ENCODE measurements around the gene TMX1. TPM values are rescaled to one million over a fixed set of nuclear protein-coding genes. Genes with fewer than 3 reads are reported as not detected.

Gene TMX1
- total RNA-seq, 3 donors from 2014 or later: 29.9 to 31.9 (median 30.1) TPM

DNA sequence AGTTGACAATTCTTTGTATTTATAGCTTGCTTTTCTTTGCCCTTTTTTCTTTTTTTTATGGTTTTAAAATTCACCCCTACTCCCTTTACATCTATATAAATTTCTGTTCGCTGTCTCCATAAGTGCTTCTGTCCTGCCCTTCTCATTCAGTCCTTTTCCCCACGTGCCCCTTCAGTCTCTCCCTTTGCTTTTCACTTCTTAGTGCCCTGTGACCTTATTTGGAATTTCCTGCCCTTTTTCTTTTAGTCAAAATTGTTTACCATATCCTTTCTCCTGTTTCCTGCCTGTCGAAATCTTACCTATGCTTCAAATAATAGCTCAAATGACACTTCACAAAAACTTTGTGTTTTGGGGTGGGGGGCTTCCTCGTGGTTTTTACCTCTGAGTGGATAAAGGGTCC, 6.0 kb downstream of the TMX1 start:
- H3K4me1 ChIP-seq (ENCODE audit: low read depth): peaks cover 3% of the 10 kb centered on the region
- no peak overlapping the region for H3K4me3 ChIP-seq
- TF ChIP-seq, protein P1, sequence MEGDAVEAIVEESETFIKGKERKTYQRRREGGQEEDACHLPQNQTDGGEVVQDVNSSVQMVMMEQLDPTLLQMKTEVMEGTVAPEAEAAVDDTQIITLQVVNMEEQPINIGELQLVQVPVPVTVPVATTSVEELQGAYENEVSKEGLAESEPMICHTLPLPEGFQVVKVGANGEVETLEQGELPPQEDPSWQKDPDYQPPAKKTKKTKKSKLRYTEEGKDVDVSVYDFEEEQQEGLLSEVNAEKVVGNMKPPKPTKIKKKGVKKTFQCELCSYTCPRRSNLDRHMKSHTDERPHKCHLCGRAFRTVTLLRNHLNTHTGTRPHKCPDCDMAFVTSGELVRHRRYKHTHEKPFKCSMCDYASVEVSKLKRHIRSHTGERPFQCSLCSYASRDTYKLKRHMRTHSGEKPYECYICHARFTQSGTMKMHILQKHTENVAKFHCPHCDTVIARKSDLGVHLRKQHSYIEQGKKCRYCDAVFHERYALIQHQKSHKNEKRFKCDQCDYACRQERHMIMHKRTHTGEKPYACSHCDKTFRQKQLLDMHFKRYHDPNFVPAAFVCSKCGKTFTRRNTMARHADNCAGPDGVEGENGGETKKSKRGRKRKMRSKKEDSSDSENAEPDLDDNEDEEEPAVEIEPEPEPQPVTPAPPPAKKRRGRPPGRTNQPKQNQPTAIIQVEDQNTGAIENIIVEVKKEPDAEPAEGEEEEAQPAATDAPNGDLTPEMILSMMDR (IDR thresholded peaks at IDR 0.05): no peak
- H3K36me3 ChIP-seq (ENCODE audit: low read depth): no peaks in the 10 kb centered on the region
- no peak for ATAC-seq
- no peaks in the 10 kb centered on the region for H3K9me3 ChIP-seq
- intact Hi-C loops (cut with DNase I, micrococcal nuclease): no loop called here
- DNase-seq: no peak

DNA sequence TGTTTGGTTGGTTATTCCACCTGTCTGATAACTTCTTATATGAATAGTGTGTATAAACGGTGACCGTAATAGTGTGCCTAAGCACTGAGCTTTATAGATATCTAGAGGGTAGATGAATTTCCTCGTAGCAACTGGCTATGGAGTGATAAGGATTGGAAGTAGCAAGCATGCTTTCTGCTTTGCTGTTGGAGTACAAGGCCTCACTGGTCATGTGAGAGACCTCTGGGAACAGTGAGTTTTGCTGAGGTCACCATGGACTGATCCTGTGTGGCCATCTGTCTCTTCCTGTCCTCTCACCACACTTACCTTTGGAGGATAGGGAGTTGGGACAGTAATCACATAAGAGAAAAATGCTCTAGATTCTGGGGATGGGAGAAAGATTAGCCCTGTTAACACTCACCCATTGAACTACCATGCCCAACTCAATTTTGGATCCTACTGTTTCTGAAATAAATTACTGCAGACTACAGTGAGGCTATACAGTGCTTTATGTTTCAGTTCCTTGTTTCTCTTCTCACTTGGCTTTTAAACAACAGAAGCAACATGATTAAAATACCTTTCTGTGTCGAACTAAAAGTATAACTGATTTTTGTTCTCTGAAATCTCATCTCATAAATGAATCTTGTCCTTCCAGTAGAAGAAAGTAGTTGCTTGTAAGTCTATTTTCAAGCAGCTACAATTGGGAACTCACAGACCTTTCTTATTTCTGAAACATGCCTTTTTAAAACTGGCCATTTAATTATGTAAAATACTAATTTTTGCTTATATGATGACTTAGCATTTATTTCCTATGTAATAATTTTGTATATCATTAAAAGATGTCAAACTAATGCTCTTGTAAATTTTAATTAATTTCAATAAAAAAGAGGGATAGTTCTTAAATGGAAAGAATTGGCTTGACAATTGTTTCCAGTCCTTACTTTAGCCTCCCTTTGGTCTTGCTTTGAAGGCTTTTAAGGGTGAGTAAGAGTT, 8.3 kb downstream of the TMX1 start:
- Histone ChIP-seq H3K4me1 (ENCODE audit: low read depth) (no peaks in the 10 kb centered on the region), H3K36me3 (ENCODE audit: low read depth) (no peaks in the 10 kb centered on the region), H3K4me3 (no peak overlapping the region), H3K9me3 (no peaks in the 10 kb centered on the region)
- TF ChIP-seq, protein P1 (IDR thresholded peaks at IDR 0.05): no peak
- no peak for DNase-seq
- intact Hi-C loops (cut with DNase I, micrococcal nuclease): no loop called here
- ATAC-seq: no peak

DNA sequence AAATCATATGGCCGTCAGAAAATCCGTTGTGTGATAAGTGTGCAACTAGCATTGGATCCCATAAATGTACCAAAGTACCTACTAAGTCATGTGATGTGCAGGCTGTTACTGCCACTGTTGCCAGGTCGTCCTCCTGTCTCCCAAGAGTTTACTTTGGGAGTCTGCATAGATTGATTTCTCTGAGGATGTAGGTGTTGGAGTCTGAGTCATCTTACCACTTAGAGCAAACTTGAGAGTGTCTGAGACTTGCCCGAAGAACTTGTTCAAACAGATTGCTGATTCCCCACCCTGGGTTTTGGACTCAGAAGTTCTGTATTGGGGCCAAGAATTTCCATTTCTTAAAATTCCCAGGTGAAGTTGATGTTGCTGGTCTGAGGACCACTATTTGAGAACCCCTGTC, 11.4 kb downstream of the TMX1 start:
- TF ChIP-seq, protein P1 (IDR thresholded peaks at IDR 0.05): no peak
- H3K4me3 ChIP-seq: no peak overlapping the region
- no peaks in the 10 kb centered on the region for H3K4me1 ChIP-seq (ENCODE audit: low read depth)
- ATAC-seq (no peak), DNase-seq (no peak)
- no peaks in the 10 kb centered on the region for H3K36me3 ChIP-seq (ENCODE audit: low read depth)
- intact Hi-C loops (cut with DNase I, micrococcal nuclease): no loop called here
- H3K9me3 ChIP-seq: no peaks in the 10 kb centered on the region

DNA sequence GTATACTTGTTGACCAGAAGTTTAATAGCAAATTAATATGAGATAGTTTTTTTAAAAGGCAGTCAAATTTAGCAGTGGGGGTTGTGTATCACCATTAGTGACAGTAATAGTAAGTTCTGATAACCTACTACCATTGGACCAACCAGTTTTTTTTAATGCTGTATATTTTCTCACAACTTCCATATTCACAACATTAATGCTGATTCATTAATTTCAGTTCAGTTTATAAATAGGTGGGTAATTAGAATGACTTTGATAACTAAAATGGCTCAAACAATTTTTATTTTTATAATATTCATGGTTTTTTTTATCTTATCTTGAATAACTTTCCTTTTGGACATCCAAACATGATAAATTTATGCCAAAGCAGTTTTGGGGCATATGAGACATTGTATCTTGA, 13.8 kb downstream of the TMX1 start:
- H3K4me1 ChIP-seq (ENCODE audit: low read depth): no peaks in the 10 kb centered on the region
- intact Hi-C loops (cut with DNase I, micrococcal nuclease): no loop called here
- no peaks in the 10 kb centered on the region for H3K9me3 ChIP-seq
- H3K36me3 ChIP-seq (ENCODE audit: low read depth): no peaks in the 10 kb centered on the region
- ATAC-seq: no peak
- TF ChIP-seq, protein P1 (IDR thresholded peaks at IDR 0.05): no peak
- DNase-seq: no peak
- H3K4me3 ChIP-seq: no peak overlapping the region

DNA sequence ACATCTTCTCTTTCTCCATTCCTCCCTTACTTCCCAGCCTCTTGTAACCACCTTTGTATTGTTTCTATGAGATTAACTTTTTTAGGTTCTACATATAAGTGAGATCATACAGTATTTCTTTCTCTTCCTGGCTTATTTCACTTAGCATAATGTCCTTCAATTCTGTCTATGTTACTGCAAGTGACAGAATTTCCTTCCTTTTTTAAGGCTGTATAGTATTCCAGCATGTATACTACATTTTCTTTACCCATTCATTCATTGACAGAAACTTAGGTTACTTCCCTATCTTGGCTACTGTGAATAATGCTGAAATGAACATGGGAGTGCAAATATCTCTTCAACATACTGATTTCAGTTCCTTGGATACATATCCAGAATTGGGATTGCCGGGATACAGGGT, 18.2 kb downstream of the TMX1 start:
- no peak for DNase-seq
- ATAC-seq: no peak
- Histone ChIP-seq H3K9me3 (no peaks in the 10 kb centered on the region), H3K4me1 (ENCODE audit: low read depth) (no peaks in the 10 kb centered on the region), H3K4me3 (no peak overlapping the region), H3K36me3 (ENCODE audit: low read depth) (no peaks in the 10 kb centered on the region)
- intact Hi-C loops (cut with DNase I, micrococcal nuclease): no loop called here
- TF ChIP-seq, protein P1 (IDR thresholded peaks at IDR 0.05): no peak

Measured in mucosa of descending colon (tissue), 3 donors.